NCI-H2107 treated with DMSO at 0.1 percent for 48 hours (cell line): Measurements from ENCODE around the gene KCNJ15.

Experiments used
- DNase-seq: peaks from one replicate; lab custom pipeline; 2025; ENCODE audit not compliant: unreplicated experiment; lab: John Stamatoyannopoulos, UW

KCNJ15 gene

GRCh38 chr21:38352536-38353219, 95.9 kb downstream of the KCNJ15 start:
- peak; percentile 36 for DNase-seq

- DNase-seq: no peak
Measured at GRCh38 chr21:38354231-38354630, 97.4 kb downstream of the KCNJ15 start.

- no peak for DNase-seq
Measured at GRCh38 chr21:38354746-38355145, 98.0 kb downstream of the KCNJ15 start.

GRCh38 chr21:38355353-38355752, 98.6 kb downstream of the KCNJ15 start:
- no peak for DNase-seq

DNA sequence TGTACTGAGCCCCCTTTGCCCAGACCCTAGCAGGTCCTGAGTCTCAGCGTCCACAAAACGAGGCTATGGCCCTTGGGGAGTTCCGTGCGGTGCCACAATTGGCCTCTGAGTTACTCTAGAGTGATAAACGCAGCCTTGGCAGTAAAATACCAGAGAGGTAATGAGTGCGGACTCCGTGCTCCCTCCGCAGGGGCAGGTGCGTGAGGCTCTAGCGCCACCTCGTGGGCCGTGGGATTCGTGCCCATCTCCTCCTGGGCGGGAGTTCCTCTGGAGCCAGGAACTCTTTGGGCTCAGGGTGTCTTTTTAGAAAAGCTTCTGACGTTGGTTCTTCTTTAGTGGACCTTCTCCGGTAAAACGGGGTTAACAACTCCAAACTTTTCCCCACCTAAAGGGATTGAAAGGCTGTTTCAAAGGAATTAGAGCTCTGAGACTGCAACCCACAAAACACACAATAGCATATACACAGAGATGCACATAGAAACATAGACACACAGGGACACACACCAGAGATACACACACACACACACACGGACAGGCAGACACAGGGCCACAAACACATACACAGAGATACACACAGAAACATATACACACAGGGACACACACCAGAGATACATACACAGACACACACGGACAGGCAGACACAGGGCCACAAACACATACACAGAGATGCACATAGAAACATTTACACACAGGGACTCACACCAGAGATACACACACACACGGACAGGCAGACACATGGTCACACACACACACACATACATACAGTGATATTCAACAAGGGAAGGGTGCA, 99.4 kb downstream of the KCNJ15 start:
- DNase-seq: peak; percentile 29
